ENCODE measurements around the gene DECR2.
"Not testable (repeated sequence)": the region's sequence is repeated elsewhere in the genome, so short reads cannot be mapped to it uniquely, and the experiment has no call there.

Gene DECR2

GRCh38 chr16:378113-378820 lies 23.4 kb upstream of the DECR2 start:
- Histone ChIP-seq H3K4me1 (ENCODE audit: control insufficient read depth in 1 of 2, insufficient read depth in 2 of 2, low read length in 2 of 2) (peaks cover 8 to 19% of the 10 kb centered on the region in 2 experiments), H3K79me2 (ENCODE audit: control insufficient read depth, insufficient read depth, low read length, poor library complexity) (peaks cover 16% of the 10 kb centered on the region), H3K36me3 (ENCODE audit: control insufficient read depth in 1 of 2, insufficient read depth in 2 of 2, low read length in 2 of 2) (peaks cover 44 to 47% of the 10 kb centered on the region in 2 experiments), H3K79me1 (ENCODE audit: low read length) (peaks cover 16% of the 10 kb centered on the region)
- not testable (repeated sequence) for H3K4me3 ChIP-seq (ENCODE audit: low read depth, low read length); H3K27ac ChIP-seq (ENCODE audit: low read depth, low read length); H4K91ac ChIP-seq (ENCODE audit: low read depth, low read length); H3K14ac ChIP-seq (ENCODE audit: low read length); H2AFZ ChIP-seq (ENCODE audit: insufficient read depth, low read length, poor library complexity); H2BK12ac ChIP-seq (ENCODE audit: low read length); H4K8ac ChIP-seq (ENCODE audit: low read depth, low read length); H4K12ac ChIP-seq (ENCODE audit: low read depth, low read length); H3K18ac ChIP-seq (ENCODE audit: low read length); H2AK5ac ChIP-seq (ENCODE audit: low read length); H3K4me2 ChIP-seq (ENCODE audit: low read length); H2BK5ac ChIP-seq (ENCODE audit: low read depth, low read length, poor library complexity); H3K9me3 ChIP-seq (ENCODE audit: insufficient read depth, low read depth, low read length); H3K27me3 ChIP-seq (ENCODE audit: insufficient read depth, low read length); H3K23ac ChIP-seq (ENCODE audit: low read length); H2BK120ac ChIP-seq (ENCODE audit: insufficient read depth, low read length, poor library complexity); DNase-seq; H3K4ac ChIP-seq (ENCODE audit: low read depth, low read length); H3K9ac ChIP-seq (ENCODE audit: low read length)
- no CpG with 5 or more reads among the region's 36 CpGs for WGBS (ENCODE audit: extremely low coverage, insufficient coverage, insufficient read length)

GRCh38 chr16:378821-379182 lies 22.9 kb upstream of the DECR2 start:
- Histone ChIP-seq H3K4me2 (ENCODE audit: low read length) (no peak overlapping the region), H3K18ac (ENCODE audit: low read length) (no peak overlapping the region), H2BK120ac (ENCODE audit: insufficient read depth, low read length, poor library complexity) (no peak overlapping the region), H3K79me1 (ENCODE audit: low read length) (peaks cover 18% of the 10 kb centered on the region), H2BK12ac (ENCODE audit: low read length) (no peak overlapping the region), H3K4me3 (ENCODE audit: low read depth, low read length) (no peak overlapping the region), H3K36me3 (ENCODE audit: control insufficient read depth in 1 of 2, insufficient read depth in 2 of 2, low read length in 2 of 2) (peaks cover 39 to 42% of the 10 kb centered on the region in 2 experiments), H4K91ac (ENCODE audit: low read depth, low read length) (no peak overlapping the region), H3K79me2 (ENCODE audit: control insufficient read depth, insufficient read depth, low read length, poor library complexity) (peaks cover 16% of the 10 kb centered on the region), H3K9me3 (ENCODE audit: insufficient read depth, low read depth, low read length) (peaks cover 3% of the 10 kb centered on the region), H3K14ac (ENCODE audit: low read length) (no peak overlapping the region), H3K27ac (ENCODE audit: low read depth, low read length) (no peak overlapping the region), H2AK5ac (ENCODE audit: low read length) (no peak overlapping the region), H3K9ac (ENCODE audit: low read length) (no peak overlapping the region), H3K23ac (ENCODE audit: low read length) (no peak overlapping the region), H4K12ac (ENCODE audit: low read depth, low read length) (no peak overlapping the region), H3K27me3 (ENCODE audit: insufficient read depth, low read length) (no peaks in the 10 kb centered on the region), H4K8ac (ENCODE audit: low read depth, low read length) (no peak overlapping the region), H3K4me1 (ENCODE audit: control insufficient read depth in 1 of 2, insufficient read depth in 2 of 2, low read length in 2 of 2) (peaks cover 8 to 20% of the 10 kb centered on the region in 2 experiments), H3K4ac (ENCODE audit: low read depth, low read length) (no peak overlapping the region), H2BK5ac (ENCODE audit: low read depth, low read length, poor library complexity) (no peak overlapping the region), H2AFZ (ENCODE audit: insufficient read depth, low read length, poor library complexity) (no peak overlapping the region)
- no CpG with 5 or more reads among the region's 14 CpGs for WGBS (ENCODE audit: extremely low coverage, insufficient coverage, insufficient read length)
- no peak for DNase-seq

- Histone ChIP-seq H4K91ac (ENCODE audit: low read depth, low read length) (no peak overlapping the region), H2AFZ (ENCODE audit: insufficient read depth, low read length, poor library complexity) (no peak overlapping the region), H3K27ac (ENCODE audit: low read depth, low read length) (no peak overlapping the region), H3K14ac (ENCODE audit: low read length) (peak overlapping the region; percentile 33), H3K4me2 (ENCODE audit: low read length) (no peak overlapping the region), H4K8ac (ENCODE audit: low read depth, low read length) (no peak overlapping the region), H2BK5ac (ENCODE audit: low read depth, low read length, poor library complexity) (no peak overlapping the region), H2BK120ac (ENCODE audit: insufficient read depth, low read length, poor library complexity) (no peak overlapping the region), H2BK12ac (ENCODE audit: low read length) (no peak overlapping the region), H3K79me2 (ENCODE audit: control insufficient read depth, insufficient read depth, low read length, poor library complexity) (peaks cover 16% of the 10 kb centered on the region), H3K36me3 (ENCODE audit: control insufficient read depth in 1 of 2, insufficient read depth in 2 of 2, low read length in 2 of 2) (peaks cover 33 to 36% of the 10 kb centered on the region in 2 experiments), H3K27me3 (ENCODE audit: insufficient read depth, low read length) (no peaks in the 10 kb centered on the region), H3K9me3 (ENCODE audit: insufficient read depth, low read depth, low read length) (peaks cover 3% of the 10 kb centered on the region), H3K79me1 (ENCODE audit: low read length) (peaks cover 24% of the 10 kb centered on the region), H3K9ac (ENCODE audit: low read length) (no peak overlapping the region), H3K4me3 (ENCODE audit: low read depth, low read length) (no peak overlapping the region), H3K4me1 (ENCODE audit: control insufficient read depth in 1 of 2, insufficient read depth in 2 of 2, low read length in 2 of 2) (peaks cover 13 to 26% of the 10 kb centered on the region in 2 experiments), H2AK5ac (ENCODE audit: low read length) (no peak overlapping the region), H3K18ac (ENCODE audit: low read length) (peak overlapping the region; percentile 47), H3K4ac (ENCODE audit: low read depth, low read length) (peak overlapping the region; percentile 57), H3K23ac (ENCODE audit: low read length) (no peak overlapping the region), H4K12ac (ENCODE audit: low read depth, low read length) (no peak overlapping the region)
- no CpG with 5 or more reads among the region's 16 CpGs for WGBS (ENCODE audit: extremely low coverage, insufficient coverage, insufficient read length)
- peak; percentile 43 to 48 for DNase-seq
These were observed 22.3 kb upstream of the DECR2 start for GRCh38 chr16:379183-379960.

GRCh38 chr16:379961-380761 lies 21.5 kb upstream of the DECR2 start:
- WGBS (ENCODE audit: extremely low coverage, insufficient coverage, insufficient read length): no CpG with 5 or more reads among the region's 27 CpGs
- no peak overlapping the region for H2AK5ac ChIP-seq (ENCODE audit: low read length)

More at GRCh38 chr16:379961-380761, 21.5 kb upstream of the DECR2 start:
- H3K14ac ChIP-seq (ENCODE audit: low read length): peak overlapping the region; percentile 33
- H3K18ac ChIP-seq (ENCODE audit: low read length): peak overlapping the region; percentile 47
- H4K12ac ChIP-seq (ENCODE audit: low read depth, low read length): no peak overlapping the region
- peaks cover 3% of the 10 kb centered on the region for H3K9me3 ChIP-seq (ENCODE audit: insufficient read depth, low read depth, low read length)
- peak overlapping the region; percentile 57 for H3K4ac ChIP-seq (ENCODE audit: low read depth, low read length)
- H3K79me2 ChIP-seq (ENCODE audit: control insufficient read depth, insufficient read depth, low read length, poor library complexity): peaks cover 16% of the 10 kb centered on the region
- peaks cover 25 to 28% of the 10 kb centered on the region in 2 experiments for H3K36me3 ChIP-seq (ENCODE audit: control insufficient read depth in 1 of 2, insufficient read depth in 2 of 2, low read length in 2 of 2)
- no peak overlapping the region for H4K91ac ChIP-seq (ENCODE audit: low read depth, low read length)
- no peak overlapping the region for H3K23ac ChIP-seq (ENCODE audit: low read length)
- H3K4me1 ChIP-seq (ENCODE audit: control insufficient read depth in 1 of 2, insufficient read depth in 2 of 2, low read length in 2 of 2): peaks cover 13 to 26% of the 10 kb centered on the region in 2 experiments
- H3K27me3 ChIP-seq (ENCODE audit: insufficient read depth, low read length): no peaks in the 10 kb centered on the region
- no peak overlapping the region for H3K27ac ChIP-seq (ENCODE audit: low read depth, low read length)
- H3K79me1 ChIP-seq (ENCODE audit: low read length): peaks cover 25% of the 10 kb centered on the region
- no peak overlapping the region for H2BK5ac ChIP-seq (ENCODE audit: low read depth, low read length, poor library complexity)
- H2AFZ ChIP-seq (ENCODE audit: insufficient read depth, low read length, poor library complexity): no peak overlapping the region
- no peak overlapping the region for H2BK12ac ChIP-seq (ENCODE audit: low read length)
- no peak overlapping the region for H3K9ac ChIP-seq (ENCODE audit: low read length)
- DNase-seq: no peak
- peak overlapping the region; percentile 83 for H3K4me2 ChIP-seq (ENCODE audit: low read length)
- H2BK120ac ChIP-seq (ENCODE audit: insufficient read depth, low read length, poor library complexity): no peak overlapping the region
- H3K4me3 ChIP-seq (ENCODE audit: low read depth, low read length): no peak overlapping the region
- no peak overlapping the region for H4K8ac ChIP-seq (ENCODE audit: low read depth, low read length)
